ENCODE data around the gene PPP1R16B. TPM values are rescaled to one million over a fixed set of nuclear protein-coding genes. Genes with fewer than 3 reads are reported as not detected.
"Not testable (repeated sequence)": the region's sequence is repeated elsewhere in the genome, so short reads cannot be mapped to it uniquely, and the experiment has no call there.

Gene PPP1R16B
- polyA plus RNA-seq, 4 donors = 4.5 to 7.5 (median 6.5) TPM

DNA sequence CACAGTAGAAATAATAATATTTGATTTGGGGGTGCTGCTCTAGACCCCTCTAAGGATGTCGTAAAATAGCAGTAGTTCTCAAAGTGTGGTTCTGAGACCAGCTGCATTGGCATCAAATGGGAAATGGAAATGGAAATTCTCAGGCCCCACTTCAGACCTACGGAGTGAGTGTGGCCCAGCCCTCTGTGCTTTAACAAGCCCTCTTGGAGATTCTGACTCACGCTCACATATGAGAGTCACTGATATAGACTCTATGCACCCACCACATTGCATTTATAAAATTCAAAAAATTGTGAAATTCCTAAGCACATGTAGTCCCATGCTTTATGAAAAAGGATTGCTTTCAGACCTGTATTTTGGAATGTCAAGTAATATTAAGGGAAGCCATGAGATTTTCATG, 14.2 kb upstream of the PPP1R16B start:
- no peak for DNase-seq (ENCODE audit: low read depth in 4 of 4, low spot score in 3 of 4)

DNA sequence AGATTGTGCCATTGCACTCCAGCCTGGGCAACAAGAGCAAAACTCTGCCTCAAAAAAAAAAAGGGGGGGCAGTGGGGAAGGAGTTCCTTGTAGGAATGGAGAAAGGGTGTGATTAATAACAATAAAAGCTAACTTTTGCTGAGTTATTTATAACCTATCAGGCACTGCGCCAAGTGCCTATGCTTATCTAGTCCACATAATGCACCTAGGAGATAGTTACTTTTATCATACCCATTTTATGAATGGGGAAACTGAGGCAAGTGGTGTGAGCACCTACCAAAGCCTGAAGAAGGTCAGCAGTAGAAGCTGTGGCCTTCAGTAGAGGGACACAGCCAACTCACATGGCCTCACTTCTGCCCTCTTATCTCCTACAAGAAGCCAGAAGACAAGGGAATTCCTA, 13.6 kb upstream of the PPP1R16B start:
- DNase-seq (ENCODE audit: low read depth in 4 of 4, low spot score in 3 of 4) = no peak

DNA sequence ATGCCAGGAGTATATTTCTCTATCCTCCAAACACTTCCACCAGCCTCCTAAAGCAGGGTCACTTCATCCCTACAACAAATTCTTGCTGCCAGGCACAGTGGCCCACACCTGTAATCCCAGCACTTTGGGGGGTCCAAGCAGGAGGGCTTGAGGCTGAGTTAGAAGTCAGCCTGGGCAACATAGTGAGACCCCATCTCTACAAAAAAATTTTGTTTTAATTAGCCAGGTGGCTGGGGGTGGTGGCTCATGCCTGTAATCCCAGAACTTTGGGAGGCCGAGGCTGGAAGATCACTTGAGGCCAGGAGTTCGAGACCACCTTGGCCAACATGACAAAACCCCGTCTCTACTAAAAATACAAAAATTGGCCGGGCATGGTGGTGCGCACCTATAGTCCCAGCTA, 11.4 kb upstream of the PPP1R16B start:
- DNase-seq (ENCODE audit: low read depth in 4 of 4, low spot score in 3 of 4) = not testable (repeated sequence)

DNA sequence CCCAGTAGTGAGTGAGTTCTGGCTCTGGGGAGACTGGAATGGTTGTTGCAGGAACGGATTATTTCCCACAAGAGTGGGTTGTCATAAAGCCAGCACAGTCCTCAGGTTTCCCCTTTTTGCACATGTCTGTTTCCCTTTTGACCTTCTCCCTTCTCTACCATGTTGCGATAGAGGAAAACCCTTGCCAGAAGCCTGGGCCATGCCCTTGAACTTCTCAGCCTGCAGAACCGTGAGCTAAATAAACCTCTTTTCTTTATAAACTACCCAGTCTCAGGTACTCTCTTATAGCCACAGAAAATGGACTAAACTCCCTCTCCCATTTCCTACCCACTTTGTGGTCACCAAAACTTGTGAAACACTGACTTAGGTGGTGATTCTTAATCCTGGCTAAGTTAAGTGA, 7.2 kb upstream of the PPP1R16B start:
- no peak for DNase-seq (ENCODE audit: low read depth in 4 of 4, low spot score in 3 of 4)

DNA sequence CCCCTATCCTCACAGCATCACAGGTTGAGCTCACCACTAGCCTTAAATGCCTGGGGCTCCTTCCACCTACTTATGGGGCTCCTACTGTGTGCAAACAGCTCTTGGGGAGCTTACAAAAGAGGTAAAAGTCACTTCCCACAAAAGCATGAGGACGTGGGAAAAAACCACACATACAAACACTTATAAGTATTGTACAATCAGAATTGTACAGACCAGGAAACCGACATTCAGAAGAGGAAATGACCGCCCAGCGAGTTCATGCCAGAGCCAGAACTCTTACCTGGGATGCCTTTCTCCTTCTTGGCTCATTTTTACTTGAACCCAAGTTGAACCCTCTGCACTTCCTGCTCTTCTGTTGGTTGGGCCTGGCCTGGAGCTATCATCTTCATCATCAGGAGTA, 6.3 kb upstream of the PPP1R16B start:
- no peak for DNase-seq (ENCODE audit: low read depth in 4 of 4, low spot score in 3 of 4)

DNA sequence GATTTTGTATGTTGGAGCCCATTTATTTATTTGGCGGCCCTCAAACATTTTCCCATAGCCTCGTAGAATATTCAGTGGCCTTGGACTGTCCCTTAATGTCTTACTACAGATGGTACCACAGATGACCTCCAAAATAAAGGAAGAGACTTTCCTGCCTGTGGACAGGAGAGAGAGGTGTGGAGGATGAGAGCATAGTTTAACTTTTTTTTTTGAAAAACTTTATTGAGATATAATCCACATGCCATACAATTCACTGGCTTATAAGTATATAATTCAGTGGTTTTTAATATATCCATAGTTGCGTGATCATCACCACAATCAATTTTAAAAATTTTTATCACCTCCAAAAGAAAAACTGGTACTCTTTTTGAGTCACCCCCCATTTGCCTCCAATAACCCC, 4.6 kb upstream of the PPP1R16B start:
- no peak for DNase-seq (ENCODE audit: low read depth in 4 of 4, low spot score in 3 of 4)

DNA sequence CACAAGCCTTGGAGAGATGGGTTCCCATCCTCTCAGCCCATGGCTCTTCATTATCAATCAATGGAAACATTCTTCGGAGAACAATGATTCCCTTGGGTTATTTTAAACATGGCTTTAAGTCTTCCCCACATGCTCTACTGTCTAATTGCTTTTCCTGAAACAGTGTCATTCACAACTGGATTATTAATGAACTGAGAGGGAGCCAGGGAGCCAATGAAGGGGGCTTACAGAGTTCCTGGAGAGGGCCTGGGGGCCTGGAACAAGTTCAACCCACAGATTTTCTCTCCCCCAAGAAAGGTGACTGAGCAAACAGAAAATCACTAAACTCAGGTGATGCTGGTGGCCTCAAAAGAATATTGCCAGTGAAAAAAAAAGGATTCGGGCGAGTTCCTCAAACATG, 1.3 kb upstream of the PPP1R16B start:
- no peak for DNase-seq (ENCODE audit: low read depth in 4 of 4, low spot score in 3 of 4)

DNA sequence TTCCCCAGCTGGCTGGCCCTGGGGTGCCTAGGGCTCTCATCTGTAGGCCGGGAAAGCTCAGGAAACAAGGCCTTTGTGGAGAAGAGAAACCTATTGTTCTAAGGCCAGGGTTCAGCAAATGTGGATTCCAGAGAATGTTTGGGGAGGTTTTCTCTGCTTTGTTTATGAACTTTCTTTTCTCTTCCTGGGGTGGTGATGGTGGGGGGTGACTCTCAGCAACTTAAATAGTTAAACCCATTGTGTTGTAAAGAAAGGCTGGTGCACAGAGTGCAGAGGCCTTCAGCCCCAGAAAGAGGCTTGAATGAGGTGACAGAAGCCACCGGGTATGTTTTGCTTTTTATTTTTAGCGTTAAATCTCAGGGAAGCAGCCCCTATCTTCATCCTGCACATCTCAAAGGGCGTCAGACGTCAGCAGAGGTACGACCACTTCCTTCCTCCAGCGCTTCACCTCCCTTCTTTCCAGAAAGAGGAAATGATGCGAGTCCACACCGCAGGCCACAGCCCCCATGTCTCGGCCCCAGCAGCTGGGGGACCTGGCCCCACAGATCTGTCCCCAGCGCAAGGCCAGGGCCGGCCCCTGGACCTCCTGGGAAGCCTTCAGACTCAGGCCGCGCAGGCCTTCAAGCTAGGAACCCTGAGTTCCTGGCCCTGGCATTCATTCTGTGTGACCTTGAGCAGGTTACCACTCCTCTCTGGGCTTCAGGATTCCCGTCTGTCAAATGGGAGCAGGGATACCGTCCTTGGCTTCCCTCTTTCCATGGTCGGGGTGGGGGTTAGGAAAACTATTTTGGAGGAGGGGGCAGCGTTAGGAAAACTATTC, 605 bp upstream of the PPP1R16B start:
- DNase-seq (ENCODE audit: low read depth in 4 of 4, low spot score in 3 of 4) = no peak

DNA sequence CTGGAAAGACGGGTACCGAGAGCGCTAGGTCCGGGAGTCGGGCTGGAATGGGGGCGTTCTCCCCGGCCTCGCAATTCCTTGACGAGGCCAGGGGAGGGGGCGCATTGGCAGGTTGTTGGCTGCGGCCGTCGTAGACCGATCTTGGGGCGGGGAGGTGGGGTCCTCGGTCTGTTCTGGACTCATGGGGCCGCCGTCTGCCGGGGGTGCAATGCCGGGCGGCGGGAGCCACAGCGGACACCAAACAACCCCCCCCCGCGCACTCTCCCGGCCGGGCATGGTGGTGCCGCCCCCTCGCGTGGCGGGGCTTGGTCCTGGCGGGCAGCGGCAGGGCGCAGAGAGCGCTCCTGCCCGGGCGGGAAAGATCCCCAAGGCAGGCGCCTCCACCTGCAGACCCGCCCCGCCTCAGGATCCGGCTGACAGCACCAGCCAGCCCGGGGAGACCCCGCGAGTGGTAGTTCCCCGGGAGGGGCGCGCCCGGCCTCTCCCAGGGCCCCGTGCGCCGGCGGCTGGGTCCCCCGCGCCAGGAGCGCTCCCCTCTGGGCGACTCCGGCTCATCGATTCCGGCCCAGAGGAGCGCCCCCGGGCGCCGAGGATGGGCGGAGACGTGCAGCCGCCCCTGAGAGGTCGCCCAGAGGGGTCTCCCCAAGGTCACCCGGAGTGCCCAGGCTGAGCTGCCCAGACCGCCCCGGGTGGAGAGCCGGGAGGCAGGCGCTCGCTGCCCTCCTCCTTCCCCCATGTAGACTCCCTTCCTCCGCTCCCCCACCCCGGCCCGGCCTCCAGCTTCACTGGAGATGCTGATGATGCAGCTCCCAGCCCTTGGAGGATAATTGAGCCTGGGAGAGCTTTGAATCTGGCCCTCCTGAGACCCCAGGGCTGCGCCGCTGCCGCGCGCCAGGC, 709 bp downstream of the PPP1R16B start:
- no peak for DNase-seq (ENCODE audit: low read depth in 4 of 4, low spot score in 3 of 4)

DNA sequence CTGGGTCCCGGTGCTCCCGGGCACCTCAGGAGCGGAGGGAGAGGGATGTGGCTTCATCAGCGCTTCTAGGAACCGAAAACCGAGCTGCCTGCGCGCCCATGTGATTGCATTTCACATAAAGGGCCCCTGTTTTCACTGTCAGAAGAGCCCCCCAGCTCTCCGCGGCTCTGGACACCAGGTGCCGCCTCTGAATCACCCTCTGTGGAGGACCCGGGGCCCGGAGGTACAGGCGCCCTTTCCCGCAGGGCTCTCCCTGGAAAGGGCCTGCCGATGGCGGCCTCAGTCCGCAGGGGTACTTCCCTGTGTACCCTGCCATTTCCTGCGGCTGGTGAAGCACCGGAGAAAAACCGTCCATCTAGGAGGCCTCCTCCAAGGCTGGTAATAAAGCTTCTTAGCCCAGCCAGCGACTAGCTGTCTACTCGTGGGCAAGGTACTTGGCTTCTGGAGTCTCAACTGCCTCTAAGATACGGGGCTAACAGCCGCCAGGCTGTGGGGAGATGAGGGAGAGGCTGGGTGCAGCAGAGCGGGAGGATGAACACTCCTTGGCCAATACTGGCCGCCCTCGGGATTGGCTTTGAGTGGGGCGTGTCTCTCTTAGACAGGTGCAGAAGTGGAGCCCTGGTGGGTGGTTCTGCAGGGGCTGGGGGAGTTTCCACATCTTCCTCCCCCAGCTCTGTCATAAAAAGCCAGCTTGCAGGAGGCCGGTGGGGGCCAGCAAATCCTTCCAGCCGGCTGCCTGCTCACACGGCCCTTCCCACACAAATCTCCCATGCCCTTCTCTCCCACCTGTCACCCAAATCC, 1.6 kb downstream of the PPP1R16B start:
- no peak for DNase-seq (ENCODE audit: low read depth in 4 of 4, low spot score in 3 of 4)

DNA sequence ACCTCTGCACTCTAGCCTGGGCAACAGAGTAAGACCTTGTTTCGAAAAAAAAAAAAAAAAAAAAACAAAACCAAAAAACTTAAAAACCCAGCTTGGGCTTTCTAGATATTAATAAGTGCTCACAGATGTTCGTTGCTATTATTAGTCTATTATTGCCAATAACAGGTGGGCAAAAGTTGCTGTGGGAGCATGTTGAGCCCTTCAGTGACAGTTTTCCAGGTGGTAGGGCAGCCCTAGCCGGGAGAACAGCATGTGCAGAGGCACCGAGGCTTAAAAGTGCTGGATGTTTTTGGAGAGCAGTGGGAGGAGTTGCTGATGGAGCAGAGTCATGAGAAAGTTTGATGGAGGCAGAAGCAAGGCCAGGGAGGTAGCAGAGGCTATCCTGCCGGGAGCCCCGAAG, 4.4 kb downstream of the PPP1R16B start:
- DNase-seq (ENCODE audit: low read depth in 4 of 4, low spot score in 3 of 4) = no peak

DNA sequence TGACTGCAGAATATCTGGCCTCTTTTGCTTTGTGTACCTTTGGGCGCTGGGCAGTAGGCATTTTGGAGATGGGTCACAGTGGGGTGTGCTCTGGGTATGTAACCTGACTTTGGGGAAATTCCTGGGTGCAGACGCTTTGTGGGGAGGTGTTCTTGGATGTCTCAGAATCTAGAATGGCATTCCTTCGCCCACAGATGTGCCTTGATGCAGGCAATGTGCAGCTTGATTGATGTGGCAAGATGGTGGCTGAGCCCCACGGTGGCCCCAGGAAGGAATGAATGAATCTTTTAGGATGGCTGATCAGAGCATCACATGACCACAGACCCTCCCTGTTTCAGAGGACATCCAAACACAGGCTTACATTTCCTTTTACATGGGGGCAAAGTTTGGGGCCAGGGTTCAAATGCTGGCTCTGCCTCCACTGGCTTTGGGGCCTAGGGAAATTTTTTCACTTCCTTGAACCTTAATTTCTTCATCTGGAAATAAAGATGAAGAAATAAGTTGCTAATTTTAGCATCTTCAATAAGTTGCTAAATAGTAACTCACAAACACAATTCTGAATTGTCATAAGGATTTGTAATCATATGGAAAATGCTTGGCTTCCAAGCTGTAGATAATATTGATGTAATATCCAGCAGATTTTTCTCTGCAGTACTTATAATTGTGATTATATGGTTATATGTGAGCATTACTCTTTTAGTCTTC, 5.6 kb downstream of the PPP1R16B start:
- DNase-seq (ENCODE audit: low read depth in 4 of 4, low spot score in 3 of 4) = no peak

DNA sequence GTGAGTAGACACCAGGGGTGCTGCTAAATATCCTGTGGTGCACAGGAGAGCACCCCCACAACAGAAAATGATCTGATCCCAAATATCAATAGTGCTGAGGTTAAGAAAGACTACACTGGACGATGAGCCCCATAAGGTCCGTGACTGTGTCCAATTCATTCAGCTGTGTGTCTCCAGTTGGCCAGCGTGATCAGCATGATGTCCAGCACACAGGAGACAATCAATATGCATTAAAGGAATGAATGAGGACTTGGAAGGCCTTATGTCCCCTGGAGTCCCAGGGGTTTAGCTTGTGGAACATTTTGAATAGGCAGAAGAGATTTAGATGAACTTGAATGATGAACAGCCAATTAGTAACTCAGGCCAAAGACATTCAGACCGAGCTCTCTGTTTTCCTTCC, 6.3 kb downstream of the PPP1R16B start:
- no peak for DNase-seq (ENCODE audit: low read depth in 4 of 4, low spot score in 3 of 4)

DNA sequence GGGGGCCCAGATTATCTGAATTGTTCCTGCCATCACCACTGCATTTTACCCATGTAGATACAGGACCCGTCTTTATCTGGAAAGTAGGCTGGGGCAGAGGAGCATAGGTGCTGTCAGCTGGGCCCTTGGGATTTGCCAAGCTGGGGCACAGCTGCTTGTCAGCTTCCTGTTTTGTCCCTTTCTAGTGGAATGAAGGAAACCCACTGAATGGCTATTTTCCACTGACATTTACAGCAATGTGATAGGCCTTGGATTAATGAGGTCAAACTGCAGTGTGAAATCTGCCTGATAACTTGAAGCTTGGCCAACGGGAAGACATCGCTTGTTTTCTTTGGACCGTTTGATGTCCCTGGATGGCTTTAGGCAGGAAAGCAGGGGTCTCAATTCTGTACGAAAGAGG, 6.7 kb downstream of the PPP1R16B start:
- no peak for DNase-seq (ENCODE audit: low read depth in 4 of 4, low spot score in 3 of 4)

DNA sequence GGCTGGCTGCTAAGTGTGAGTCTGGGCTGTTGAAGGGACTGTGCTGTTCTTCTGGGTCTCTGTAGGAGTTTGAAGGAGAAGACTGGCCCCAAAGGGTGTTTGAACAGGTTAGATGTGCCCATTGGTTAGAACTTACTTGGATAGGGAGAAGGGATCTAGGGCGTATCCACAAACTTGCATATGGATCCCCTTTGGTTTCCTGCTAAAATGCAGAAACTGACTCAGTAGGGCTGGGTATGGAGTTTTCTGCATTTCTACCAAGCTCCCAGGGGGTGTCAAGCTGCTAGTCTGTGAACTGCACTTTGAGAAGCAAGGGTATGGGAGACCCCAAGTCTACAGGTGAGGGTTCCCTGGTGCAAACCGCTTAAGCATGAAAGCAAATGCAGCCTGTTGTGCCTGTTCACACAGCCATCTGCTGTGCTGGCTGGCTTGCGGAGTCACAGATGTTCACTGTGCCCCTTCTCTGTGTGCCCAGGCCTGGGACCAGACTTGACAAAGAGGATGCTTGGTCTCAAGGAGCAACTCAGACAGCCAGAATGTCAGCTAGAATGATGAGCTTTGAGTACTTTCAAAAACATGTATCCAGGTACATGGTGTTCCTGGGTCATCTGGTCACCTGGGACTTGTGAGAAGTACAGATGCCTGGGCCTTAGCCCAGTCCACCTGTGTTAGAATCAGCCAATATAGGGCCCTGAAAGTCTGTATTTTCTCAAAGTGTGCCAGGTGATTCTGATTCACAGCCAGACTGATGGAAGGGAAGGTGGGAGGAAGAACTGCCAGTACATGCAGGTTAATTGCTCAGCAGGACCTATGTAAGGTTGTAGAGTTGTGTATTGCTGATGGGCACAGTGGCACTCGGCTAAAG, 7.4 kb downstream of the PPP1R16B start:
- DNase-seq (ENCODE audit: low read depth in 4 of 4, low spot score in 3 of 4) = no peak

DNA sequence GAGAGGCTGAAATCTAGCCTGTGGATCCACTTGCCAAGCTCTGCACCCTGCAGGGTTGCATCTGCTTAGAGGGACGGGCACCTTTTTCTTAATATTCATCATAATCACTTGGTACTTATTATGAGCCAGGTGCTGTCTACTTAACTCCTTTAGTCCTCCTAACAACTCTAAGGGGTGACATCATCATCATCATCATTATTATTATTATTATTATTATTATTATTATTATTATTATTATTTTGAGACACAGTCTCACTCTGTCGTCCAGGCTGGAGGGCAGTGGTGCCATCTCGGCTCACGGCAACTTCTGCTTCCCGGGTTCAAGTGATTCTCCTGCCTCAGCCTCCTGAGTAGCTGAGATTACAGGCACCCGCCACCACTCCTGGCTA, 8.1 kb downstream of the PPP1R16B start:
- not testable (repeated sequence) for DNase-seq (ENCODE audit: low read depth in 4 of 4, low spot score in 3 of 4)

DNA sequence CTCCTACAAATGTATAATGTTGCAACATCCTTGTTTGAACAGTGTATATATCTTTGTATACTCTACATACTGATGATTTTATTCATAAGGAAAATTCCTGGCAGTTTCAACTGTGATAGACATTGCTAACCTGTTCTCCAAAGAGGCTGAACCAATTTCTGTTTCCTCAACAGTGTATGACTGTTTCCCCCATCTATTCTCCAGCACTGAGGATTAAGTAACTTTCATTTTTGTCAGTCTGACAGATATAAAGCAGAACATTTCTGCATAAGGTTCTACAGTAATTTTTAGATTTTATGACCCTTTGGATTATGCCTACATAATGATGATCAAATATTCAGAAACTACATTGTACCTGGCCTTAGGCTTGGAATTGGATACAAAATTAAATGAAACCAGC, 9.9 kb downstream of the PPP1R16B start:
- DNase-seq (ENCODE audit: low read depth in 4 of 4, low spot score in 3 of 4) = no peak

DNA sequence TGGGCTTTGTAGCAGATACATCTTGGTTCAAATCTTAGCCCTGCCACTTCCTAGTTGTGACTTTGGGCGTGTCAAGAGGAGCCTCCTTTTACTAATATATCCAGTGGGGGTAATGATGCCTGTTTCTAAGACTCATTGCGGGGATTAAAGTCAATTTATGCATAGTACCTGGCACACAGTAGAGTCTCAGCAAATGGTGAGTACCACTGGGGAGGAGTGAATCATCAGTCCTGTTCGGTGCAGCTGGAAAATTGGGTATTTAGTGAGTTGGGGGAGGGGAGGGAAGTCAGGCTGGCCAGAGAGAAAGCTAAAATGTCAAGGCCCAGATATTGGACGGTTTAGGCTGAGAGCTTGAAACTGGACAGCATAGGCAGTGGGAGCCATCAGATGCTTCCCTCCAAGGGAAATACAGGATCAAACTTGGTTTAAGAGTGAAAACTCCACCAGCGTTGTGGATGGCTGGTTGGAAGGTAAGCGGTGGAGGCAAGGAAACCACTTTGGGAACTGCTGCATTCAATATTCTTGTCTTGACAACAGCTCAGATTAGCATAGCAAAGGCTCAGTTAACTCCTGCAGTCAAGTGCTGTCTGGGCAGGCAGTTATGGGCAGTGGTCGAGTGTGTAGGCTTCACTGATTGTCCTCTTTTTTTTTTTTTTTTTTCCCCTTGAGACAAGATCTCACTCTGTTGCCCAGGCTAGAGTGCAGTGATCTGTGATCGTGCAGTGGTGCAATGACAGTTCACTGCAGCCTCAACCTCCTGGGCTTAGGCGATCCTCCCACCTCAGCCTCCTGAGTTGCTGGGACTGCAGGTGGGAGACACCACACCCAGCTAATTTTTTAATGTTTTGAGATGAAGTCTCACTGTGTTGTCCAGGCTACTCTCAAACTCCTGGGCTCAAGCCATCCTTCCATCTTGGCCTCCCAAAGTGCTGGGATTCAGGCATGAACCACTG, 12.9 kb downstream of the PPP1R16B start:
- DNase-seq (ENCODE audit: low read depth in 4 of 4, low spot score in 3 of 4) = no peak

DNA sequence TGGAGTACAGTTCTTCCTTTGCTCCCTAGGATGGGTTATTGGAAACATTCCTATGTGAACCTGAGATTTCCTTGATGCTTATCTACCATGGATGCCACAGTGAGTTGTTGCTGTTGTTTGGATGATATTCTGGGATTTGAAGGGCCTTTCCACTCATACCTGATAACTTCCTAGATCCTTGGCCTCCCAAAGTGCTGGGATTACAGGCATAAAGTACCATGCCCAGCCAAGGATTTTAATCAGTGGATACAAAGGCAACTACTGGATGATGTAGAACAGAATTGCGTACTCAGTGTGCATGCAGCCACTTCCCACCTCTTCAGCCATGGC, 20.0 kb downstream of the PPP1R16B start:
- no peak for DNase-seq (ENCODE audit: low read depth in 4 of 4, low spot score in 3 of 4)

Data from left renal pelvis (tissue), 4 donors.